HG03139 (cell line): ENCODE measurements around the gene FIGNL2.

Experiments
- ATAC-seq: cut with Tn5 transposase; IDR thresholded peaks from one replicate; pipeline ENCODE4 v1.9.1; 2021; ENCODE audit not compliant: unreplicated experiment

The FIGNL2 gene

DNA sequence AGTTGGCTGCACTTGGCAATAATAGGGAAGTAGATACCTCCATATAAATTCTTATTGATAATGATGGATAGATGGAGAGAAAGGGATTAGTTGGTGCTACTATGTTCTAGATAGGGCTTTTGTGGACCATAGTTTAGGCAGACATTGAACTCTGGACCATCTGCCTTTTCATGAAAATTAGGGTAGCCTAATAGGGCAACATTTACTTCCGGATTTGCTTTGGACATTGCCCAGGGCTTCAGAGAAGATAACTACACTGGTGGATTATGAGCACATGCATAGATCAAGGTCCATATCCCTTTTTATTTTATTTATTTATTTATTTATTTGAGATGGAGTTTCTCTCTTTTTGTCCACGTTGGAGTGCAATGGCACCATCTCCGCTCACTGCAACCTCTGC is 70.5 kb downstream of the FIGNL2 start:
- ATAC-seq = no peak

DNA sequence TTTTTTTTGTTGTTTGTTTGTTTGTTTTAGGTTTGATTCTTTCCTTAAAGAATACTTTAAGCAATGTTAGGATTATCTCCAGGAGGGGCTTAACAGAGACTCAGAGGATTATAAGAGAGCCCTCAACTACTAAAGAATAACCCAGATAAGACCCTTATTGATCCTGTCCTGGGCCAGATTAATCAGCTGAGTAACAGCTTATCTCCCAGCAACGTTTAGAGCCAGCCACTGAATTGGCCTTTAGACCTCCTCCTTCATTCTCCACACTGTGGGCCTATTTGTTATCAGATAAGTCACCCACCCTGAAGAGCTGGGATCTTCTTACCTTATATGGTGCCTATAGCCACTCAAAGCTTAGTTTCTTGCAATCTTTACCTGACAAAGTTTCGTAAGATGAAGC is 71.1 kb downstream of the FIGNL2 start:
- ATAC-seq = no peak

DNA sequence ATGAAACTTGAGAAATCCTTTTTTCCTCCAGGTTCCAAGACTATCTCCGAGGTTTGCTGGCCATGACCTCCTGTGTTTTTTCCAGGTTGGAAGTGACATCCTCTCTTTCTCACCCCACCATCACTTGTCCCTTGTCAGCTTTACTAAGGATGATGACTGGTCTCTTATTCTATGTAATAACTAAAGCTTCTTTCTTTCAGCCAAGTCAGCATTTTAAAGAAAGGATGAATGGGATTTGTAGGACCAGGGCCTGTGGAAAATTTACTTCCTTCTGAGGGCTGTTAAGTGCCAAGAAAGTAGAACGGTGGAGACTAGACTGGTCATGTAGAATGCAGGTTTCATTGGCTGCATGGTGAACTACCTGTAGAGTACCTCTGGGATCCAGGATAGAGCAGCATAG is 73.6 kb downstream of the FIGNL2 start:
- ATAC-seq = no peak

DNA sequence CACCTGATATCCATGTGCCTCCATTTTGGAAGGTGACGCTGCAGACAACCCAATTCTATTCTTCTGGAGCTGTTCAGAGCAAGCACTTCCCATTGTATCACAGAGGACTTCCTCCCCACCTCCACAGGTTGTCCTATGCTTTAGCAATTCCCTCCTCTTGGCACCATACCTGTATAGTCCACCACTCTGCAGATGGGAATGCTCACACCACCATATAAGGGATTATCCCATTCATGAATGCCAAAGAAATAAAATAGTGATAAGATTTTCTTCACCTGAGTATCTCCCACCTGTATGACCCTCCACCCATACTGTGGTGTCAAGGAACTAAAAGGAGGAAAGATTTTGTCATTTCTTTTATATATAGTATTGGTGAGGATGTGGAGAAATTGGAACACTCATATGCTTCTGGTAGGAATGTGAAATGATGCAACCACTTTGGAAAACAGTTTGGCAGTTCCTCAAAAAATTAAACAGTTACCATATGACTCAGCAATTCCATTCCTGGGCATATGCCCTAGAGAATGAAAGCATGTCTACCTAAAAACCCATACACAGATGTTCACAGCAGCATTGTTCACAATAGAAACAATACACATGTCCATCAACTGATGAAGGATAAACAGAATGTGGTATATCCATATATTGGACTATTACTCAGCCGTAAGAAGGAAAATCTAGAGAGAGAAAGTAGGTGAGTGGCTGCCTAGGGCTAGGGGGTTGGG is 75.2 kb downstream of the FIGNL2 start:
- no peak for ATAC-seq

DNA sequence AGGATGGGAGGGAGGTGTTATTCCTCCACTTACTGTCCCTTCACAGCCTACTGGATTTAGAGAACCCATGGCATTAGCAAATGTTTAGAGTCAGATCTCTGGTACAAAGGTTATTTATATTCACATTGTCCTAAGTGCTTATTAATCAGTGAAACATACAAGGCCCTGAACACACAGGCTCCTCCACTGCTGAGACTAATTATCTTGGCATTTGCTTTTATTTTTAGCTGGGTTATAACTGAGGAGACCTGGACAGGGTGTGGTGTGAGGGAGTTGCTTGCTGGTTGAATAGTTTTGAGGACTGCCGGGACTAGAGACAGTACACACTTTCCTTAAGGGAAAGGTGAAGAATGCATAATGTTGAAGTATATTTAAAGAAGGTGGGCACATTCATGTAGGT is 77.5 kb downstream of the FIGNL2 start:
- ATAC-seq = no peak
